IMR-90 (cell line): ENCODE measurements around the gene SLC35F3. TPM values are rescaled to one million over a fixed set of nuclear protein-coding genes. Genes with fewer than 3 reads are reported as not detected.

Experiments
- ATAC-seq: fragments of 200-7000 bp; cut with Tn5 transposase; 2 replicates; pipeline ENCODE4 v1.9.1; 2020; ENCODE audit warnings: low read depth, mild to moderate bottlenecking, moderate library complexity
- BruUV-seq: library from RNA; stranded (reverse); fragments of 400-500 nt; replicated peaks from 2 replicates; lab custom pipeline; 2021; lab: Mats Ljungman, UMichigan
- CTCF ChIA-PET: fragments of 300-600 bp; formaldehyde crosslinking; extraction: SDS; loops from one replicate; lab custom pipeline; 2021; ENCODE audit warnings: antibody characterized with exemption; lab: Yijun Ruan, JAX
- POLR2A ChIA-PET: fragments of 300-600 bp; sonication (Branson Sonifier 250); formaldehyde crosslinking; loops from one replicate; lab custom pipeline; 2022; ENCODE audit warnings: antibody characterized with exemption; ENCODE audit not compliant: unreplicated experiment; lab: Charles Lee
- DNase-seq: peaks from one replicate; pipeline ENCODE4 v3.0.0; 2013
- H2AFZ ChIP-seq: replicated peaks from 2 replicates; pipeline ENCODE3; 2013; ENCODE audit warnings: low read length, mild to moderate bottlenecking; ENCODE audit not compliant: poor library complexity
- H2AK5ac ChIP-seq: 2 replicates; pipeline ENCODE4 v1.6.1; 2013; ENCODE audit warnings: low read depth, low read length, inconsistent platforms
- H2AK9ac ChIP-seq: replicated peaks from 2 replicates; pipeline ENCODE3; 2013; ENCODE audit warnings: mild to moderate bottlenecking, low read depth, low read length, moderate library complexity; ENCODE audit not compliant: poor library complexity
- H2BK120ac ChIP-seq: 2 replicates; pipeline ENCODE4 v1.6.1; 2013; ENCODE audit warnings: low read depth, low read length, inconsistent platforms
- H2BK15ac ChIP-seq: 3 replicates; pipeline ENCODE4 v1.6.1; 2013; ENCODE audit warnings: low read depth, low read length, inconsistent platforms
- H2BK20ac ChIP-seq: 2 replicates; pipeline ENCODE4 v1.6.1; 2013; ENCODE audit warnings: low read depth, mild to moderate bottlenecking, inconsistent platforms, low read length, moderate library complexity
- H2BK5ac ChIP-seq: 2 replicates; pipeline ENCODE4 v1.6.1; 2013; ENCODE audit warnings: mild to moderate bottlenecking, low read depth, low read length, inconsistent platforms; ENCODE audit not compliant: poor library complexity, severe bottlenecking
- H3K14ac ChIP-seq: replicated peaks from 2 replicates; pipeline ENCODE4 v1.6.1; 2013; ENCODE audit warnings: low read depth, low read length, inconsistent platforms
- H3K18ac ChIP-seq: 2 replicates; pipeline ENCODE4 v1.6.1; 2013; ENCODE audit warnings: low read depth, low read length, control low read depth
- H3K23ac ChIP-seq: 2 replicates; pipeline ENCODE4 v1.6.1; 2013; ENCODE audit warnings: low read depth, low read length, inconsistent platforms
- H3K27ac ChIP-seq: 2 replicates; pipeline ENCODE4 v1.5.1; 2013; ENCODE audit warnings: mild to moderate bottlenecking, control low read depth, low read length; ENCODE audit not compliant: insufficient read depth
- H3K27me3 ChIP-seq: 2 replicates; pipeline ENCODE4 v1.6.1; 2013; ENCODE audit warnings: low read length; ENCODE audit not compliant: control insufficient read depth, insufficient read depth
- H3K36me3 ChIP-seq: 2 replicates; pipeline ENCODE4 v1.6.1; 2013; ENCODE audit warnings: low read length, mixed read lengths; ENCODE audit not compliant: control insufficient read depth, insufficient read depth
- H3K4ac ChIP-seq: 2 replicates; pipeline ENCODE4 v1.6.1; 2013; ENCODE audit warnings: low read depth, low read length, inconsistent platforms
- H3K4me1 ChIP-seq: 2 replicates; pipeline ENCODE4 v1.6.1; 2013; ENCODE audit warnings: low read length, mixed read lengths; ENCODE audit not compliant: control insufficient read depth, insufficient read depth
- H3K4me2 ChIP-seq: 2 replicates; pipeline ENCODE4 v1.6.1; 2013; ENCODE audit warnings: low read depth, mild to moderate bottlenecking, control low read depth, low read length, moderate library complexity
- H3K4me3 ChIP-seq: 2 replicates; pipeline ENCODE4 v1.5.1; 2013; ENCODE audit warnings: low read depth, mild to moderate bottlenecking, control low read depth, low read length, moderate library complexity; ENCODE audit not compliant: insufficient read depth
- H3K56ac ChIP-seq: 2 replicates; pipeline ENCODE4 v1.6.1; 2013; ENCODE audit warnings: low read length, inconsistent platforms; ENCODE audit not compliant: insufficient read depth; ENCODE audit errors: extremely low read depth
- H3K79me1 ChIP-seq, 2 experiments: 2 replicates each; pipeline ENCODE4 v1.6.1; 2013; ENCODE audit warnings: low read length in 2 of 2, inconsistent platforms in 1 of 2, low read depth in 1 of 2
- H3K9ac ChIP-seq: 2 replicates; pipeline ENCODE4 v1.6.1; 2013; ENCODE audit warnings: low read depth, low read length, control low read depth
- H3K9me1 ChIP-seq: 2 replicates; pipeline ENCODE4 v1.6.1; 2013; ENCODE audit warnings: low read length, inconsistent platforms; ENCODE audit not compliant: insufficient read depth
- H3K9me3 ChIP-seq: 2 replicates; pipeline ENCODE4 v1.6.1; 2013; ENCODE audit warnings: low read length; ENCODE audit not compliant: control insufficient read depth, insufficient read depth
- H4K20me1 ChIP-seq: 2 replicates; pipeline ENCODE4 v1.6.1; 2013; ENCODE audit warnings: low read length, inconsistent platforms; ENCODE audit not compliant: insufficient read depth
- H4K5ac ChIP-seq: 2 replicates; pipeline ENCODE4 v1.6.1; 2013; ENCODE audit warnings: mild to moderate bottlenecking, low read depth, low read length, control low read depth
- H4K8ac ChIP-seq, 2 experiments: 2 replicates each; pipeline ENCODE4 v1.6.1; 2013; ENCODE audit warnings: low read depth in 2 of 2, low read length in 2 of 2, control low read depth in 1 of 2, inconsistent platforms in 1 of 2
- H4K91ac ChIP-seq: 2 replicates; pipeline ENCODE4 v1.6.1; 2013; ENCODE audit warnings: low read depth, low read length, inconsistent platforms; ENCODE audit not compliant: insufficient read depth
- BHLHE40 ChIP-seq: fragments of 150-350 bp; IDR thresholded peaks from 2 replicates; pipeline ENCODE4 v1.6.1; 2016; ENCODE audit warnings: mild to moderate bottlenecking, low read depth, low read length
- CEBPB ChIP-seq: IDR thresholded peaks from 2 replicates; pipeline ENCODE4 v1.6.1; 2012; ENCODE audit warnings: low read depth, low read length, improper control_type of control experiment
- CTCF ChIP-seq: conservative IDR thresholded peaks from 2 replicates; pipeline ENCODE4 v1.5.1; 2012; ENCODE audit warnings: mild to moderate bottlenecking, low read depth, low read length, improper control_type of control experiment
- ELK1 ChIP-seq: fragments of 150-350 bp; IDR thresholded peaks from 2 replicates; pipeline ENCODE4 v1.6.1; 2016; ENCODE audit warnings: low read depth, mild to moderate bottlenecking, low read length, moderate library complexity, borderline replicate concordance
- FOS ChIP-seq: fragments of 150-350 bp; IDR thresholded peaks from 2 replicates; pipeline ENCODE4 v1.6.1; 2016; ENCODE audit warnings: low read depth, low read length
- MAFK ChIP-seq: IDR thresholded peaks from 2 replicates; pipeline ENCODE4 v1.6.1; 2012; ENCODE audit warnings: low read depth, low read length, improper control_type of control experiment
- MAZ ChIP-seq: IDR thresholded peaks from 2 replicates; pipeline ENCODE4 v1.6.1; 2012; ENCODE audit warnings: low read depth, mild to moderate bottlenecking, low read length, improper control_type of control experiment, moderate library complexity, borderline replicate concordance
- MXI1 ChIP-seq: IDR thresholded peaks from 2 replicates; pipeline ENCODE4 v1.6.1; 2012; ENCODE audit warnings: low read depth, mild to moderate bottlenecking, low read length, moderate library complexity, borderline replicate concordance
- NFE2L2 ChIP-seq: fragments of 150-350 bp; IDR thresholded peaks from 2 replicates; pipeline ENCODE4 v1.6.1; 2016; ENCODE audit warnings: low read depth, mild to moderate bottlenecking, low read length
- POLR2A ChIP-seq: IDR thresholded peaks from 2 replicates; pipeline ENCODE4 v1.6.1; 2012; ENCODE audit warnings: mild to moderate bottlenecking, low read depth, low read length
- RAD21 ChIP-seq: IDR thresholded peaks from 2 replicates; pipeline ENCODE4 v1.6.1; 2012; ENCODE audit warnings: low read length, improper control_type of control experiment
- RCOR1 ChIP-seq: IDR thresholded peaks from 2 replicates; pipeline ENCODE4 v1.6.1; 2012; ENCODE audit warnings: mild to moderate bottlenecking, low read length, improper control_type of control experiment; ENCODE audit not compliant: insufficient replicate concordance
- RFX5 ChIP-seq: IDR thresholded peaks from 2 replicates; pipeline ENCODE4 v1.8.0; 2012; ENCODE audit warnings: low read depth, mild to moderate bottlenecking, low read length, moderate library complexity
- SMC3 ChIP-seq: fragments of 150-350 bp; IDR thresholded peaks from 2 replicates; pipeline ENCODE4 v1.6.1; 2016; ENCODE audit warnings: low read depth, mild to moderate bottlenecking, antibody characterized with exemption, low read length, moderate library complexity
- USF2 ChIP-seq: fragments of 150-350 bp; IDR thresholded peaks from 2 replicates; pipeline ENCODE4 v1.6.1; 2017; ENCODE audit warnings: mild to moderate bottlenecking, antibody characterized with exemption, low read length, low read depth
- WGBS, 2 experiments: methylation state at CpG; one replicate each; pipeline versions ENCODE4 v1.1.5 to v1.1.7; 2013; ENCODE audit warnings: missing lambda C conversion rate in 2 of 2; ENCODE audit not compliant: insufficient read length in 1 of 2; ENCODE audit errors: extremely low coverage in 2 of 2; 5-methylcytosine and 5-hydroxymethylcytosine counted together
- dilution Hi-C: fragments of 300-500 bp; cut with HindIII; formaldehyde crosslinking; loops from one replicate; pipeline ENCODE4 v1.14.3; 2018; ENCODE audit warnings: low sequenced_read_pairs; ENCODE audit not compliant: unreplicated experiment
- in situ Hi-C: fragments of 300-500 bp; cut with MboI; formaldehyde crosslinking; loops from 3 replicates; pipeline ENCODE4 v1.14.3; 2019; ENCODE audit warnings: low sequenced_read_pairs, inconsistent platforms, mixed read lengths
- intact Hi-C: fragments of 100-400 bp; cut with micrococcal nuclease; formaldehyde crosslinking; loops from 2 replicates; pipeline ENCODE4 v1.10.0; 2022
- polyA plus RNA-seq, 3 experiments: library from polyadenylated mRNA; depleted of rRNA; stranded (reverse); fragments of >200 nt; gene quantifications; 2 replicates each; pipeline ENCODE4 v1.2.3, GENCODE V29; 2012; ENCODE audit warnings: low replicate concordance in 1 of 3
- total RNA-seq: library from RNA; depleted of rRNA; stranded (reverse); fragments of >200 nt; gene quantifications from 2 replicates; pipeline ENCODE4 v1.2.3, GENCODE V29; 2012

The SLC35F3 gene
- total and polyA plus RNA-seq, 2 of the 4 experiments (the other 2 are of a cell fraction): under 0.01 to 0.17 TPM

- H3K9ac ChIP-seq: no peak overlapping the region
- no TSS peak for BruUV-seq
- H3K36me3 ChIP-seq: no peaks in the 10 kb centered on the region
- H3K4me1 ChIP-seq: no peaks in the 10 kb centered on the region
- DNase-seq (no peak), ATAC-seq (no peak)
- in situ Hi-C loops (no loop called here), dilution Hi-C loops (no loop called here), intact Hi-C loops (no loop called here)
- no peak overlapping the region for H2AK9ac ChIP-seq
- no peaks in the 10 kb centered on the region for H3K27me3 ChIP-seq
- no peak overlapping the region for H3K14ac ChIP-seq
- no peak for TF ChIP-seq ELK1
- no peak for TF ChIP-seq RAD21
- TF ChIP-seq CEBPB: no peak
- no peak for TF ChIP-seq CTCF
- no peak for TF ChIP-seq BHLHE40
- TF ChIP-seq RFX5: no peak
- TF ChIP-seq USF2: no peak
- TF ChIP-seq MXI1: no peak
- no peak for TF ChIP-seq NFE2L2
- no peak for TF ChIP-seq RCOR1
- no peak for TF ChIP-seq MAZ
- TF ChIP-seq SMC3: no peak
- TF ChIP-seq MAFK: no peak
- no peak for TF ChIP-seq POLR2A
- no peak for TF ChIP-seq FOS
- H3K4me2 ChIP-seq: no peak overlapping the region
- H2AK5ac ChIP-seq: no peak overlapping the region
- H2BK15ac ChIP-seq: no peak overlapping the region
- H3K79me1 ChIP-seq: no peaks in the 10 kb centered on the region
- no peak overlapping the region for H2AFZ ChIP-seq
- H3K56ac ChIP-seq: no peak overlapping the region
- H2BK20ac ChIP-seq: no peak overlapping the region
- WGBS, 2 experiments: 40% methylated on average over 1 of the region's 3 CpGs; no CpG with 5 or more reads in 1 of the 2 experiments
- no peak overlapping the region for H2BK120ac ChIP-seq
- no peak overlapping the region for H3K4me3 ChIP-seq
- CTCF ChIA-PET: no interaction called here
- no peak overlapping the region for H3K4ac ChIP-seq
- no peak overlapping the region for H3K23ac ChIP-seq
- no peak overlapping the region for H2BK5ac ChIP-seq
- H4K5ac ChIP-seq: no peak overlapping the region
- H3K18ac ChIP-seq: no peak overlapping the region
- no peak overlapping the region for H4K8ac ChIP-seq
- POLR2A ChIA-PET: no interaction called here
- H4K91ac ChIP-seq: no peak overlapping the region
- no peaks in the 10 kb centered on the region for H3K9me1 ChIP-seq
- no peaks in the 10 kb centered on the region for H4K20me1 ChIP-seq
- no peak overlapping the region for H3K27ac ChIP-seq
- H3K9me3 ChIP-seq: peaks cover 9% of the 10 kb centered on the region
Measured at GRCh38 chr1:233879841-233880240, 24.6 kb upstream of the SLC35F3 start.
